ENCODE results near the gene CKM. TPM values are rescaled to one million over a fixed set of nuclear protein-coding genes. Genes with fewer than 3 reads are reported as not detected.

Gene CKM
- total RNA-seq, 1 donor from 2014 or later, result 3,974 TPM

GRCh38 chr19:45324349-45324907 lies 1.8 kb upstream of the CKM start:
- Histone ChIP-seq H3K27me3 (ENCODE audit: low read depth) (peaks cover 27% of the 10 kb centered on the region), H3K4me1 (peaks cover 16% of the 10 kb centered on the region), H3K4me3 (peak overlapping the region; percentile 72), H3K27ac (replicated peaks) (peak overlapping the region; percentile 95), H3K9me3 (replicated peaks) (no peaks in the 10 kb centered on the region), H3K36me3 (peaks cover 7% of the 10 kb centered on the region)
- TF ChIP-seq CTCF (IDR thresholded peaks at IDR 0.05; ENCODE audit: borderline replicate concordance), result no peak
- no peak for DNase-seq
- intact Hi-C loops (cut with micrococcal nuclease), result no loop called here

GRCh38 chr19:45323671-45324081 lies 1.0 kb upstream of the CKM start:
- TF ChIP-seq CTCF (IDR thresholded peaks at IDR 0.05; ENCODE audit: borderline replicate concordance), result no peak
- intact Hi-C loops (cut with micrococcal nuclease), result no loop called here

DNA sequence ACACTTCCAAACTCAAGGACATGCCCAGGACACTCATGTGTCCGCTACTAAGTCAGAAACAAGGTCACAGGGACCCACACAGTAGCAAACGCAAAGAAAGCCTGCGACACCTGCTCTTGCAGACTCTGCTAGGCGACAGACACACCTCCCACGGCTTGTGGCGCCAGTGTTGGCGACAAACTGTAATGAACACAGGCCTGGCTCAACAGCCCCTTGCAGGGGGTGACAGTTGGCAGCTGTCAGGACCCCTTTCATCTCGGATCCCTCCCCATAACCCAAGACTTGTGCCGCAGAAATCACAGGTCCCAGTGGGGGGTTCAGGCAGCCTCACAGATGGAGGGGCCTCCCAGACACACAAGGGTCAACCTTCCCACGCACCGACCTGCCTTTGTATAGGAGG lies 364 bp downstream of the CKM start:
- peaks cover 29% of the 10 kb centered on the region for H3K36me3 ChIP-seq
- intact Hi-C loops (cut with micrococcal nuclease), result no loop called here
- no peaks in the 10 kb centered on the region for H3K9me3 ChIP-seq (replicated peaks)
- peak overlapping the region; percentile 72 for H3K4me3 ChIP-seq
- no peak for TF ChIP-seq CTCF (IDR thresholded peaks at IDR 0.05; ENCODE audit: borderline replicate concordance)
- H3K4me1 ChIP-seq, result peaks cover 37% of the 10 kb centered on the region
- peaks cover 30% of the 10 kb centered on the region for H3K27me3 ChIP-seq (ENCODE audit: low read depth)
- peak overlapping the region; percentile 95 for H3K27ac ChIP-seq (replicated peaks)
- DNase-seq, result no peak

More at GRCh38 chr19:45323671-45324081, 1.0 kb upstream of the CKM start:
- DNase-seq, result peak; percentile 79
- peak overlapping the region; percentile 72 for H3K4me3 ChIP-seq
- H3K27ac ChIP-seq (replicated peaks), result peak overlapping the region; percentile 95
- peaks cover 15% of the 10 kb centered on the region for H3K36me3 ChIP-seq
- no peaks in the 10 kb centered on the region for H3K9me3 ChIP-seq (replicated peaks)
- peaks cover 27% of the 10 kb centered on the region for H3K27me3 ChIP-seq (ENCODE audit: low read depth)
- peaks cover 24% of the 10 kb centered on the region for H3K4me1 ChIP-seq

DNA sequence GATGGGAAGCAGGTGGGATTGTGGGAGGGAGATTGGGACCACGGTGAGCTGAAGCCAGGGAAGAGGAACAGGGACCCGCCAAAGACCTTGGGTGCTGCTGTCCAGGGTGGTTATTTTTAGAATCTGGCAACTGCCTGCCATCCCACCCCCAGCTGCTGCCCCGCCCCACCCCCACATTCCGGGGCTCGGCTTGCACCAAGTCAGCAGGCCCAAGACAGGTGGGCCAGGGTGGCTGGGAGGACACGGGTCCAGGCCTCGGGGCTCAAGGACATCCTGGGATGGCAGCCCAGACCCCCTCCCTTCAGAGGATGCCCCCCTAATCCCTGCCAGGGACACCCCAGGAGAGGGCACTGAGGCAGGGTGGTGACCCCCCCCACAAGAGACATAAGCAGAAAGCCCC lies 827 bp downstream of the CKM start:
- Histone ChIP-seq H3K4me1 (peaks cover 42% of the 10 kb centered on the region), H3K4me3 (peak overlapping the region; percentile 72), H3K36me3 (peaks cover 33% of the 10 kb centered on the region), H3K9me3 (replicated peaks) (no peaks in the 10 kb centered on the region), H3K27me3 (ENCODE audit: low read depth) (peaks cover 34% of the 10 kb centered on the region), H3K27ac (replicated peaks) (peak overlapping the region; percentile 95)
- intact Hi-C loops (cut with micrococcal nuclease), result no loop called here
- peak; percentile 59 for DNase-seq
- TF ChIP-seq CTCF (IDR thresholded peaks at IDR 0.05; ENCODE audit: borderline replicate concordance), result no peak

DNA sequence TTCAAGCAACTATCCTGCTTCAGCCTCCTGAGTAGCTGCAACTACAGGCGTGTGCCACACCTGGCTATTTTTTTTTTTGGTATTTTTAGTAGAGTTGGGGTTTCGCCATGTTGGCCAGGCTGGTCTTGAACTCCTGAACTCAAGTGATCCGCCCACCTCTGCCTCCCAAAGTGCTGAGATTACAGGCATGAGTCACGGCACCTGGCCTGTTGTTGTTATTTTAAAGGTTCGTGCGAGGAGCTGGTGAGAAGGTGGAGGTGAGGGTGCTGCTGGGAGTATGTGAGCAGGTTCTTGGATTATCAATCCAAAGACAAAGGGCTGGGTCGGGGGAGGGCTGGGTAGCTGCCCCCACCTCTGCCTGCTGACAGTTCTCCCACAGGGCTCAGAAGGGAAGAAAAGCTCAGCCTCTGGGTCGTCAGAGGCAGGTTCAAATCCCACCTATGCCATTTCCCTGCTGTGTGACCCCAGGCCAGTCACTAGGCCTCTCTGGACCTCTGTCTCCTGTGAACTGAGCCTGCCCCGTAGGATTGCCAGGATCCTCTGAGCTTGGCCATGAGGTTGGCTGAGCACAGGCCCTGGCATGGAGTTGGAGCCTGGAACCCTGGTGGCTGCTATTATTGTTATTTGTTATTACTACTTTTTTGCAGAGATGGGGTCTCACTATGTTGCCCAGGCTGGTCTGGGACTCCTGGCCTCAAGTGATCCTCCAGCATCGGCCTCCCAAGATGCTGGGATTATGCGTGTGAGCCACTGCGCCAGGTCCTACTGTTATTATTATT lies 1.5 kb downstream of the CKM start:
- TF ChIP-seq CTCF (IDR thresholded peaks at IDR 0.05; ENCODE audit: borderline replicate concordance), result no peak
- intact Hi-C loops (cut with micrococcal nuclease), result no loop called here
- Histone ChIP-seq H3K4me3 (peak overlapping the region; percentile 72), H3K27me3 (ENCODE audit: low read depth) (peaks cover 35% of the 10 kb centered on the region), H3K36me3 (peaks cover 34% of the 10 kb centered on the region), H3K4me1 (peaks cover 40% of the 10 kb centered on the region), H3K9me3 (replicated peaks) (no peaks in the 10 kb centered on the region), H3K27ac (replicated peaks) (peak overlapping the region; percentile 95)
- no peak for DNase-seq

Data from left ventricle myocardium inferior (tissue), 1 donor.